Effector CD8-positive, alpha-beta T cell (primary cell): Measurements from ENCODE around the gene FER1L5.

ENCODE experiments used
- DNase-seq: peaks from one replicate; lab custom pipeline; 2025; lab: John Stamatoyannopoulos, UW

FER1L5 gene

GRCh38 chr2:96739633-96740428 is 97.3 kb downstream of the FER1L5 start, which contains the start of gene LMAN2L:
Gene LMAN2L, minus strand, starts transcription at chr2:96740064. Its CDS starts 24 bp downstream, at chr2:96740040.
- DNase-seq: peak; percentile 97

GRCh38 chr2:96747061-96747617 is 104.6 kb downstream of the FER1L5 start:
- no peak for DNase-seq

GRCh38 chr2:96751800-96752199 is 109.2 kb downstream of the FER1L5 start:
- no peak for DNase-seq

GRCh38 chr2:96753661-96754282 is 111.2 kb downstream of the FER1L5 start:
- DNase-seq: no peak

GRCh38 chr2:96754317-96754716 is 111.8 kb downstream of the FER1L5 start:
- no peak for DNase-seq
